Measurements from ENCODE around the gene HCST.
A peak's percentile ranks its signal among the peaks of the same experiment; 100 is the strongest.

The HCST gene

GRCh38 chr19:35943321-35944301 lies 41.3 kb downstream of the HCST start (continued):
- TF ChIP-seq ZNF121 (tag by site-specific recombination; IDR thresholded peaks at IDR 0.05), result peak; percentile 98

- Histone ChIP-seq H3K4me1 (ENCODE audit: control insufficient read depth, insufficient read depth, low read length) (peaks cover 2% of the 10 kb centered on the region), H3K4me3 (ENCODE audit: low read depth, low read length) (no peak overlapping the region), H3K9me3 (ENCODE audit: control insufficient read depth, insufficient read depth, low read depth, low read length) (no peaks in the 10 kb centered on the region), H3K36me3 (ENCODE audit: control insufficient read depth in 2 of 2, insufficient read depth in 1 of 2, low read length in 2 of 2) (peaks cover 30% of the 10 kb centered on the region in 2 experiments), H3K27ac (ENCODE audit: extremely low read depth, low read depth, low read length) (no peak overlapping the region)
- TF ChIP-seq ZNF792 (tag by site-specific recombination; IDR thresholded peaks at IDR 0.05) (no peak), OVOL3 (tag by site-specific recombination; IDR thresholded peaks at IDR 0.05) (no peak), ZNF670 (tag by site-specific recombination; IDR thresholded peaks at IDR 0.05; ENCODE audit: low read depth) (no peak), KLF10 (tag by site-specific recombination; IDR thresholded peaks at IDR 0.05) (no peak), ZNF248 (tag by site-specific recombination; IDR thresholded peaks at IDR 0.05) (no peak), GFI1B (tag by site-specific recombination; IDR thresholded peaks at IDR 0.05) (no peak), TRIM28 (IDR thresholded peaks at IDR 0.05; ENCODE audit: borderline replicate concordance, low read length) (no peak), PRDM1 (tag by site-specific recombination; IDR thresholded peaks at IDR 0.05) (no peak), HIC1 (tag by site-specific recombination; IDR thresholded peaks at IDR 0.05) (no peak), ZNF132 (tag by site-specific recombination; IDR thresholded peaks at IDR 0.05; ENCODE audit: borderline replicate concordance) (no peak), KLF9 (tag by site-specific recombination; IDR thresholded peaks at IDR 0.05; ENCODE audit: low read depth) (no peak), HOXA7 (CRISPR knock-in tag; IDR thresholded peaks at IDR 0.05; ENCODE audit: borderline replicate concordance) (no peak), ZNF280D (tag by site-specific recombination; IDR thresholded peaks at IDR 0.05) (no peak), ZFP69B (tag by site-specific recombination; IDR thresholded peaks at IDR 0.05) (no peak), ZNF366 (tag by site-specific recombination; conservative IDR thresholded peaks at IDR 0.05) (no peak)
- POLR2A ChIA-PET, result interaction anchor here (0.9 kb wide), 1 partner anchor 13 kb away, joined by 3 read pairs; no protein-coding TSS in a partner anchor
- CTCF ChIA-PET, result interaction anchor here (0.6 to 1.6 kb wide), 5 partner anchors 12 to 62 kb away, joined by 3 to 5 read pairs (median 4); no protein-coding TSS in a partner anchor
Observed at GRCh38 chr19:35944556-35944955, 42.2 kb downstream of the HCST start.

GRCh38 chr19:35945121-35945790 lies 42.9 kb downstream of the HCST start:
- Histone ChIP-seq H3K27ac (ENCODE audit: extremely low read depth, low read depth, low read length) (no peak overlapping the region), H3K4me3 (ENCODE audit: low read depth, low read length) (no peak overlapping the region), H3K4me1 (ENCODE audit: control insufficient read depth, insufficient read depth, low read length) (peaks cover 2% of the 10 kb centered on the region), H3K36me3 (ENCODE audit: control insufficient read depth in 2 of 2, insufficient read depth in 1 of 2, low read length in 2 of 2) (peaks cover 23 to 26% of the 10 kb centered on the region in 2 experiments), H3K9me3 (ENCODE audit: control insufficient read depth, insufficient read depth, low read depth, low read length) (no peaks in the 10 kb centered on the region)
- ChIA-PET POLR2A (interaction anchor here (0.9 kb wide), 2 partner anchors 14 to 21 kb away, joined by 3 read pairs; no protein-coding TSS in a partner anchor), CTCF (interaction anchor here (0.6 to 1.3 kb wide), 10 partner anchors 8 to 253 kb away, joined by 3 to 5 read pairs (median 4); no protein-coding TSS in a partner anchor)
- TF ChIP-seq ZNF521 (tag by site-specific recombination; IDR thresholded peaks at IDR 0.05), result no peak
- no peak for TF ChIP-seq REPIN1 (tag by site-specific recombination; IDR thresholded peaks at IDR 0.05; ENCODE audit: low read depth)
- no peak for TF ChIP-seq ZNF214 (tag by site-specific recombination; IDR thresholded peaks at IDR 0.05; ENCODE audit: borderline replicate concordance)
- TF ChIP-seq ZNF791 (tag by site-specific recombination; IDR thresholded peaks at IDR 0.05), result no peak
- no peak for TF ChIP-seq ZNF19 (tag by site-specific recombination; IDR thresholded peaks at IDR 0.05; ENCODE audit: low read depth)
- no peak for TF ChIP-seq KLF9 (tag by site-specific recombination; IDR thresholded peaks at IDR 0.05; ENCODE audit: low read depth)
- TF ChIP-seq ZFP3 (tag by site-specific recombination; IDR thresholded peaks at IDR 0.05; ENCODE audit: low read depth), result no peak
- TF ChIP-seq PATZ1 (tag by site-specific recombination; IDR thresholded peaks at IDR 0.05), result no peak

All from HEK293 (cell line).